Retina (tissue), 1 donor: ENCODE results near the gene KRT4.
"Not testable (repeated sequence)": the region's sequence is repeated elsewhere in the genome, so short reads cannot be mapped to it uniquely, and the experiment has no call there.

Source experiments
- DNase-seq: peaks from one replicate; pipeline ENCODE4 v3.0.0-alpha.2; 2016

KRT4 gene

DNA sequence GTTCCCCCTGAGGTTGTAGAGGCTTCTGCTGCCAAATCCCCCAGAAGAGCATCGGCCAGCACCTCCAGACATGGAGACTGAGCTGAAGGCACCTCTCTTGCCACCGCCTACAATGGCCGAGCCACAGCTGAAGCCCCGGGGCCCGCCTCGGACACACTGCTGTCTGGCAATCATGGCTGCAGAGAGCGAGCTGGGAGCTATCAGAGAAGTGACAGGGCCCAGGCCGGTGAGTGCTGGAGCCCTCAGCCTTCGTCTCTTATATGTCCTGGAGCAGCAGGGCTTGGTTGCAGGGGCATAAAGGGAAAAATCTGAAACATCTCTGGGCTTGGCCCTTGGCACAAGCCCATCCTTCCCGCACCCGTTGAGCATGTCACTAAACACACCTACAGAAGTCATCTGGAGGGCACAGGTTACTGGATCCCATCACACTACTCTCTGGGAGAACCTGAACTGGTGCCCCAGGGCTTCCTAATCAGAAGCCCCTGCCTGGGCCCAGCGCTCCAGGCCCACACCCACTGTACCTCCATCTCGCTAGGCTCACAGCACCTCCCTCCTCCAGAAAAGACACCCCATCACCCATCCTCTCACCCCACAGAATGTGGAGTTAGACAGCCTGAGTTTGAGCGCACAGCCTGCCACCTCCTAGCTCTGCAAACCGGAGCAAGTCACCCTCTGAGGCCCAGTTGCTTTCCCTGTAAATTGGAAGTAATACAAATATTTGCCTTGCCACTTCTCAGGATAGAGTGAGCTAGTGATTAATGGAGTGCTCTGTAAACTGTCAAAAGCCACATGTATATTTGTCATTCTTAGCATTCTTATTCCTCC lies at the start of gene KRT4:
Gene KRT4 (minus strand): TSS at position 232 of the 825 bp plus-strand sequence. CDS start 58 bp downstream, at position 174.
- DNase-seq: no peak

DNA sequence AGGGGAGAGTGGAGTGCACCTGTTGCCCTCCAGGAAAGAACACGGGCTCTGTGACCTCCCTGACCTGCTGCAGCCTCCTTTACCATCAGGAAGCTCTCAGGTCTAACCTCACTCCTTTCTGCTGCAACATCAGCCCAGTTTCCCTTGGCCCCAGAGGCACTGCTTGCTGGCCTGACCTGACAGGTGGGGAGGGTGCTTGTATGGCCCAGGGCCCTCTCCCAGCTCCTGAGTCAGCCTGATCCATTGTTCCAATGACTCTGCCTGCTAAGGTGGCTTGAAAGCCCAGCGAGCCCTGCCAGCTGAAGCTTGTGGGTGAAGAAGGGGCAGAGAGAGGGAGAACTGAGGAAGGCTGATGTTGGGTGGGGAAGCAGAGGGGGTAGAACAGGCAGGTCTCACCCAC lies 48.1 kb upstream of the KRT4 start:
- no peak for DNase-seq

DNA sequence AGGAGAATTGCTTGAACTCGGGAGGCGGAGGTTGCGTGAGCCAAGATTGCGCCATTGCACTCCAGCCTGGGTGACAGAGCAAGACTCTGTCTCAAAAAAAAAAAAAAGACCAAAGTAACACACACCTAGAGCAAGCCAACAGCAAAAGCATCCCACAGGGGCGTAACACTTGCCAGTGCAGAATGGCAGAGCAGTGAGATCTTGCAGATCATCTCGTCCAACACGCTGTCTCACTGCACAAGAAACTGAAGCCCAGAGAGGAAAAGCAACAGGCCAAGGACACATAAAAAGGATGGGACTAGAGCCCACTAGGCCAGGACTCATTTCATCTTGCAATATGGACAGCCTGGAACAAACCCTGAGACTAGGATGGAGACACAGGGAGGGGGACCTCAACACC lies 47.6 kb upstream of the KRT4 start:
- no peak for DNase-seq

DNA sequence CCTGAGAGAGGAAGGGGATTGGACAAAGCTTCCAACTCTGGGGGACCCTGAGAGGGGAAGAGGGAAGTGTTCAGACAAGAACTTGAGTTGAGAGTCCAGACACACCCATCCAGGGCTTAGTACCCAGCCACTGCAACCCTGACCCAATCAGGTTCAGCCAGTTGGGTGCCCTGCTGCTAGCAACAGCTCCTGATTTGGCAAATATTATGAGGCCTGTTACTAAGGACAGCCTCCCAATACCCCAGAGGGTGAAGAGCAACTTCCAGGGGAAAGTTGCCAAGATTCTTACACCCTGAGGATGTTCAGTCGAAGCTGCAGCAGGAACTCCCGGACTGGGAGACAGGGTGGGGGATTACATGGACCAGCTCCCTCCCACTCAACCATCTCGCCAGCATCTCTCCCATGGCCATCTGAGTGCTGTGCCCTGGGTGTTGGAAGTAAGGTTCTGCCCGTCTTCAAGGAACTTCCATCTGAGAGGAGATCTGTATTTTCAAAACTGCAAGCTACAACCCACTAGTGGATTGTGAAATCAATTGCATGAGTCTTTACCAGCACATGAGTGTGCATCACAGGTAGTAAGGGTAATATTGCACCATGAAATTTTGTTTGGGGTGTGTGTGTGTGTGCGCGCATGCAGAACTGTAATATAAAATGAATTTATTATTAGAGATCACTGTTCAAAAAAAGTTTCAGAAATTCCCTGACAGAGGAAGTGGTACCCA lies 46.3 kb upstream of the KRT4 start:
- DNase-seq: no peak

DNA sequence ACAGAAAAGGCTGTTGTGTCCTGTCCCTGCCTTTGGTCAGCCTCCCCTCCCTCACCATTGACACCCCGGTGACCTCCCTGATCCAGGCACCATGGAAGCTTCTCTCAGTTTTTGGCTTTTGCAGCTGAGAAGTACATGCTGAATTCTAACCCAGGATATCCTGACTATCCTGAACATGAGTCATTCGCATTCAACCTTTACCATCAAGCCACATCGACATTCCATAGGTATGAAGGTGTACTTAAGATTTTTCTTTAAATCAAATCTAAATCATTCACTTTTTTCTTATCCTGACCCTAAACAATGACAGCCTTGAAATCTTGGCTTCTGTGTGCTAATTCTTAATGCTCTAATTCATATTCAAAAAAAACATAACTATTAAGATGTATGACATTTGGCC lies 43.6 kb upstream of the KRT4 start:
- no peak for DNase-seq

DNA sequence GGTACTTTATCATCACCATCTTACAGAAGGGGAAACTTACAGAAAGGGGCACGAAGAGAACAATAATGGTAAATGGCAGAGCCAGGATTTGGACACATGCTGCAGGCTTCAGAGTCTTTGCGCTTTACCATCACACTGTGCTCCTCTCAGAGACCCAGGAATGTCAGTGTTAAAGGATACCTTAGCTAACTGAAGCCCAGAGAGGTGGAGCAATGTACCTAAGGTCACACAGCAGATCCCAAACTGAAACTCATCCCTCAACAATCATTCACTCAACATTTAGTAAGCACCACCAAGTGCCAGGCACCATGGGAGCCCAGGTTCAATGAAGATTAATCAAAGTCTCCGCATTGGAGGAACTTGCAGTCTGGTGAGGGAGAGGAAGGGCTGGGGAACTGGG lies 42.9 kb upstream of the KRT4 start:
- DNase-seq: no peak

DNA sequence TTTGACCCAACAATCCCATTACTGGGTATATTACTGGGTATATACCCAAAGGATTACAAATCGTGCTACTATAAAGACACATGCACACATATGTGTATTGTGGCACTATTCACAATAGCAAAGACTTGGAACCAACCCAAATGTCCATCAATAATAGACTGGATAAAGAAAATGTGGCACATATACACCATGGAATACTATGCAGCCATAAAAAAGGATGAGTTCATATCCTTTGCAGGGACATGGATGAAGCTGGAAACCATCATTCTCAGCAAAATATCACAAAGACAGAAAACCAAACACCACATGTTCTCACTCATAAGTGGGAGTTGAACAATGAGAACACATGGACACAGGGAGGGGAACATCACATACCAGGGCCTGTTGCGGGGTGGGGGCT lies 42.2 kb upstream of the KRT4 start:
- not testable (repeated sequence) for DNase-seq

DNA sequence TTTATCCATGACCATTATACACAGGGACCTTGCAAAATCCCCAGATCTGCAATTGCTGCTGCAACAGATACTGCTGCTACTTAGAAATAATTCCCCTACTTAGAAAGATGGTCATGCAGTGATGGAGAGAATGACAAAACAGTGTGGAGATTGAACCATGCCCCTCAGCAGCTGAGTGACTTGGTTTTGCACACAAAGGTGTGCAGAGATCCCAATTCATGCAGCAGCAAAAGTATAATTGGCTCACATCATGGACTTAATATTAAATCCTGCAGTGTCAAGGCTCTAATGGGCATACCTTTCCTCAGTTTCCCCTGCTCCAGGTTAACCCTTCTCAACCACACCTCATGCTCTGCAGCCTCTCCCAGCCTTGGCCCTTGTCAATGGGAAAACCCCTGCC lies 37.9 kb upstream of the KRT4 start:
- DNase-seq: no peak

DNA sequence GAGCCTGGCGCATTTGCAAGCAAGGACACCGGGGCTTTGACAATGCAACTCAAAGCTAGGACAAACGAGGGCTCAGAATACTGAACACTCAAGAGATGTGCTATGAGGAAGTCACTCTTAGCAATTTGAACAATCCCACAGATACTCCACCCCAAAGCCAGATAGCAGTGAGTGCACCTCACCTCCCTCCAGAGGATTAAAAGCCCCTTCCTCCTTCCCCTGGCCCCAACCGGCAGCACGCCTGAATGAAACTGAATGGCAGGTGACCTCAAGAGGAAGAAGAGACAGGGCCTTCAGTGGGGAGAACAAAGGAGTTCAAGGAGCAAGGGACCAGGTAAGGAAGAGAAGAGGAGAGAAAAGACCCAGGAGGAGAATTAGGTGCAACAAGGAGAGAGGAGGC lies 36.8 kb upstream of the KRT4 start:
- no peak for DNase-seq

DNA sequence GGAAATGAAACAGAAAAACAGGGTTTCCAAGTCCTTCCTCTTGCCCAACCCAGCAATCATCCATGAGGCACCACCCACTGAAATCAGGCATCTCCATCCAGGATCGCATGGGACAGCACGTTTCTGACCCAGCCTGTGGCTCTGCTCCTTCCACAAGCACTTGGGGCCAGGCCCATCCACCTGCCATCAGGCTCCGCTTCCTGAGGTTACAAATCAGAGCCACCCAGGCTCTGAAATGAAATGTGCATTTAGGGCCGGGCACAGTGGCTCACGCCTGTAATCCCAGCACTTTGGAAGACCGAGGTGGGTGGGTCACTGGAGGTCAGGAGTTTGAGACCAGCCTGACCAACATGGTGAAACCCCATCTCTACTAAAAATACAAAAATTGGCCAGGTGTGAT lies 35.6 kb upstream of the KRT4 start:
- no peak for DNase-seq

DNA sequence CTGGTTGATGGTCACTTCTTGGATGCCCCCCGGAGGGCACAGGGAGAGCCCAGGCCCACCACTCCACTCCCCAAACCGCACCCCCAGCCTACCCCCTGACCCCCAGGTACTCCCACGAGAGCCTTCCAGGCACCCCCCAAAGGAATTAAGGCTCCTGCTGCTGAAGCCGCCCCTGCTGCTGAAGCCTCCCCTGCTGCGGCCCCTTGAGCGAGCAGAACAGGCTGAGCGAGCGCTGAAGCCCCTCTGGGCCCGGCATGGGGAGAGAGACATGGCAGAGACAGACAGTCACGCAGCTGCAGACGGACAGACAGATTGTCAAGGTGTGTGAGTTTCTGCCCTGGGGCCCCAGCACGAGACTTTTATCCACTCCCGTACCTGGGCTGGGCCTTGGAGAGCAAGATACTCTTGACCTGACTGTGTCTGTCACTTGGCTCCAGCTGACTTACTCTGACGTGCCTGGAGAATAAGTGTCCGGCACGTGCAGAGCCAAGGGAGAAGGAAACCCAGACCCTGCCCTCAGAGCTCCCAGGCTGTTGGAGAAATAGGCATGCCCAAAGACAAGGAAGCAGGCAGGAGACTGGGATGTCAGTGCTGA lies 34.8 kb upstream of the KRT4 start, which contains the start of gene KRT78:
Gene KRT78 (minus strand): TSS at position 334 of the 595 bp plus-strand sequence. CDS start 64 bp downstream, at position 270.
- no peak for DNase-seq

DNA sequence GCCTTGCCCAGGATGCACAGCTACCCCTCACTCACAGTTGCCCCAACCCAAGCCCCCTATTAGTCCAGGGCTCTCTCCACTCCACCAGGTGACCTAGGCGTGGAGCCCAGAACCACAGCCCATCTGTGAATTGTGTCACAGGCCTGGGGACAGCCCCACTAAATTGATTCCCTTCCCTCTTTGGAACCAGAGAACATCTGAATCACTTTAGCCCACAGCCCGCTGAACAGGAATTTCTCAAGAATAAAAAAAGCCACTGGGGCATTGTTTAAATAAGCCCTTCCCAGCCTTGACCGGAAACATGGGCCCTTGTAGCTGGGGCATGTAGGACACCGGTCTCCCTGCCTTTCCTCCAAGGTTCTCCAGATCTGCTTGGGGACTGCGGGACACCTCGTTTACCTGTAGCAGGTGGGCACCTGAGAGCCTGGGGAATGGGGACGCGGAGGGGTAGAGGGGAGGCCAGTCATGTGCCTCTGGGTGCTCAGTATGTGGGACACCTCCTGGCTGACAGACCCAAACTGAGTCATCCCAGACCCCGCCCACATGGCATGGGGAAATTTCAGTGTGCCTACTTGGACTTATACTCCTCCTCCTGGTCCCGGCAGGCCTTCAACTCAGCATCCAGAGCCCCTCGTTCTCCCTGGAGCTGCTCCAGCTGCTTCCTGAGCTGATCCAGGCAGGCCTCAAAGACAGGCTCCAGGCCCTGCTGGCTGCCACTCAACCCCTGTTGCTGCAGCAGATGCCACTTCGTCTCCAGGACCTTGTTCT lies 33.6 kb upstream of the KRT4 start:
- DNase-seq: no peak

DNA sequence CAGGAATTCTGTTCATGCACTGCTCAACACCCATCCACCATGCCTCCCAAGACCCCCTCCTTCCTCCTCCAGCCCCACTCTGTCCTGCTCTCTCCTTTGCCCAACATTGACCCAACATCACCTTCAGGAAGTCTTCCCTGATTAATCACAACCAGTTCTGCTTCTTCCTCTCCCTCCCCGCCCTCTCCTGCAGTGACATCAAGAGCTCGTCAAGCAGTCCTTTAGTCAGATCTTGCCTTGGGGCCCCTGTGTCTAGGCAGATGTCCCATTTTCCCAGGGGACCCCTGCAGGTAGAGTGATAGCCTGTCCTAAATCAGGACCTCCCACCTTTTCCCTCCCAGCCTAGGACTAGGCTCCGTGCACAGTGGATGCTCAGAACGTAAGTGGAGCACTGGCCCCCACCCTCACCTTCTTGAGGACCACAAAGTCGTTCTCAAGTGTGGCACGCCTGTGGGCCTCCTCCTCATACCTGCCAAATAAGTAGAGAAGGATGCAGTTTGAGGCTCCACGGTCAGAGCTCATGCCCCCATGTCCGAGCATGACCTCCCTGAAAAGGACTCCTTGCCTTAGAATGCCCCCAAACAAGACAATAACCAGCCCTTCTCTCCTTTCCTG lies 32.5 kb upstream of the KRT4 start:
- no peak for DNase-seq

DNA sequence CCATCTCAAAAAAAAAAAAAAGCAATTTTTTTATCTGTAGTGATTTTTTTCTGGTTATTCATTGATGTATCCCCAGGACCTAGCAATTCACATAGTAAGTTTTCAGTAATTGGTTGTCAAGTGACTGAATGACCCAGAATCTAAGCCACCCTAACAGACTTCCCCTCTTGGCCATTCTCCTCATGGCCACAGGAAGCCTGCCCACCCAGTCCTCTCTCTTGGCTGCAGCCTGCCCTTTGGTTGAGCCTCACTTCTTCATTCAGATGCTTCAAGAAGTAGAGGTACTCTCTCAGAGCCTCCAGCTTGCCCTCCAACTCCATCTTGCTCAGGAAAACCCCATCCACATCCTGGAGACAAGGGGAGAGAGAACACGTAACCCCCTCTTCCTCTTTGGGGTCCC lies 32.0 kb upstream of the KRT4 start:
- DNase-seq: no peak

DNA sequence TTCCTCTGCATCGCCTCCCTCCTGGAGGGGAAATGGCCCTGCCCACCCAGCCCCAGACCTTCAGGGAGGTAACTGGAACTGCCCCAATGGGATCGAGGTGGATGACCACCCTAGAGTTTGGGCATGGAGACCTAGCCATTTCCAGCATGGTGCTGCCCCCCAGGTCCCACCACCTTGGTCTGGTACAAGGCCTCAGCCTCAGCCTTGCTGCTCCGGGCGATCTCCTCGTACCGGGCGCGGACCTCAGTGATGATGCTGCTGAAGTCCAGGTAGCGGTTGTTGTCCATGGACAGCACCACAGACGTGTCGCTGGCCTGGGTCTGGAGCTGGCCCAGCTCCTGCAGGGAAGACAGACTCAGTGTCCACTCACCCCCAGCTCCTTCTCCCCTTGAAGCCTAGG lies 30.5 kb upstream of the KRT4 start:
- no peak for DNase-seq

DNA sequence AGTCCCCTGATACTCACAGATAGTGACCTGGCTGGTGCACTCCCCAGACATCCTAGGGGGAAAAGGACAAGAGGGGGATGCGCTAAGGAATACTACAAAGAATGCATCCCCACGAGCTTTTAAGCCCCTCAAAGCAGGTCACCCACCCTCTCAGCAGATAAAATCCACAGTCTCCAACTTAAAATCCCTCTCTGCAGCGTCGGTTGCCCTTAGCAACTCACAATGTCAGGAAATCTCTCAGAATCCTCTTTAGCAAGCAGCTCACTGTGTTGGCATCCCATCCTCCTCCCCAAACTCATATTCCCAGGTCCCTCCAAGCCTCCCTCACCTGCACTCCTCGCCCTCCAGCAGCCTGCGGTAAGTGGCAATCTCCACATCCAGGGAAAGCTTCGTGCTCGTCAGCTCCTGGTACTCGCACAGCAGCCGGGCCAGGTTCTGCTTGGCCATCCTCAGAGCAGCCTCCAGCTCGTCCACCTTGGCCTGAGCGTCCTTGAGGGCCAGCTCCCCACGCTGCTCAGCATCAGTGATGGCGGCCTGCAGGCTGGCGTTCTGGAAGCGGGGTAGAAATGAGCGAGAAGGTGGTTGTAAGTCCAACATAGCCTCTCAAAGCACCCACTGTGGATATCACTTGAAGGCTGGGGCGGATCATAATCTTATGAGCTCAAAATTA lies 25.7 kb upstream of the KRT4 start:
- no peak for DNase-seq

DNA sequence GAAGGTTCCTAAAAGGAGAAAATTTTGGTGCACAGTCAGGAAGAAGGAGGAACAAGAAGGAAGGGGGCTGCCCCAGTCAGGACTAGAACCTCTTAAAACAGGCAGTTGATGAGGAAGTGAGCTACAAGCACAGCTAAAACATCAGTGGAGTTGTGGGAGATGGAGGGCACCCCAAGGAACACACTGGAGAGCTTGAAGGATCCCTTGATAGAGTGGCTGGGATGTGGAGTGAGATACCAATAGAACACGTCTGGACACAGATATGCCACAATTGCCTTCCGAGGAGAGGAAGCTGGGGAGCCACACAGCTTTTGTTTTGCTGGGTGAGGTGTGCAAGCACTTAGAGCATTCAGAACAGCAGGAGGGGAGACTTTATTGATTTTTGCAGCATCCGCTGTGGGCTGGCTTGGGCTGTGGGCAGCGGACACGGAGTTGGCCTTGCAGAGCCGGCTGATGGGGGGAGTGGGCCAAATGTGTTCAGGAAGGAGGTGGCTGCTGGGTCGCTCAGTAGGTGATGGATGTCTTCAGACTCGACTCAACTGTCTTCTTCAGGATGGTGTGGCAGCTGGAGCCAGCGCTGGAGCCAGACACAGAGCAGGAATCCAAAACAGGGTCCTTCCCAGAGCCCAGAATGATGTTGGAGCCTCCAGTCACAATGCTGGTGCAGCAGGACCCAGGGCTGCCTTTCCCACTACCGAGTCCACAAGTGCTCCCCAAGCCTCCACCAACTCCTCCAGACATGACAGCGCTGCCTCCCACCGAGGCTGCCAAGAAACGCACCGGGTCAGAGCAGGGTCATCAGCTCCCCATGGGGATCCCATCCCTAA lies 24.9 kb upstream of the KRT4 start:
- DNase-seq: no peak

DNA sequence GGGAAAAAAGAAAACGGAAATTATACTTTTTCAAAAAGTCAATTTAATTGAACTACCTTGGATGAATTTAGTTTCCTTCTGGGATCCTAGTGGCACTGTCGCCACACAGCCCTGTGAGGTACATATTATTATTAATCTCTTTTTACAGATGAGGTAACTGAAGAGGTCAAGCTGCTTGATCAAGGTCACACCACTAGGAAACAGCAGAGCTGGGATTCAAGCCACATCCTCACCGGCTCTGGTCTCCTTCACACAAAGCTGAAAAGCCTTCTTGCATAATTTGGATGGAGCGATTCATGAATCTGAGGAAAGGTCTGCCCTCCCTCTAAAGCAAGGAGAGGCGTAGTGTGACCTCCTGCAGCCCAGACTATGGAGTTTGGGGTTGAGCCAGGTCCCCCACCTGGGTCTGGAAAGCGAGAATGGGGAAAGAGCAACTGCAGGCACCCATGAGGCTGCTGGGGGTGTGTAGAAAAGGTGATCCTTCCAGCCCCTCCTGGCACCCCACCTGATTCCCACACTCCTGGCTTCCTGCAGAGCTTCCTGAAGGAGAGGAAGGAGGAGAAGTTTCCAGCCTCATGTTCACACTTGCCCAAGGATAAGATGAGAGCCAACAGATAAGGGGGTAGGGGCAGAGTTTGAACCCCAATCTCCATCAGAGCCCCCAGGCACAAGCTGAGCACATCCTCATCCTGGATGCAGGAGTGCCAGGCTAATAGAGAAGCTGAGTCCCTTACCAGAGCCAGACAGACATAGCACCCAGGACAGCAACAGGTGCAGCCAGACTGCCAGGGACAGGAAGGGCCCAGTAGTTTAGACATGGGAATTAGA lies 24.1 kb upstream of the KRT4 start:
- DNase-seq: no peak

DNA sequence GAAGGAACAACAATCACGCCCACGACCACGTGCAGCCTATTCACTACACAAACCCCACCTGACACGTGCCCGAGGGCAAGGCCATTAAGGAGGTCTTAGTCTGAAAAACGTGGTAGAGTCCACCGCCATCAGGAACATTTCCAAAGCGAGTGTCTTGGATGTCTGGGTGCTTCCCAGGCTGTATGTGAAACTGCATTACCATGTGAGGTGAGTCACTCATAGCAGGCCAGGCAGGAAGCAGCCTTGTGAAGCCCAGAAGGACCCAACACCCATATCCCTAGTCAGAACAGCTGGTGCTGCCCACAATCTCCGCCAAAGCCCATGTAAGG lies 23.5 kb upstream of the KRT4 start:
- DNase-seq: no peak
